ES-I3 (cell line): ENCODE data around the gene POFUT2.

Source experiments
- H3K36me3 ChIP-seq: 2 replicates; pipeline ENCODE4 v1.6.1; 2013; ENCODE audit warnings: mild to moderate bottlenecking, low read length, control low read depth, moderate library complexity; ENCODE audit not compliant: insufficient read depth
- H3K4me1 ChIP-seq: 2 replicates; pipeline ENCODE4 v1.6.1; 2013; ENCODE audit warnings: mild to moderate bottlenecking, control low read depth, low read length; ENCODE audit not compliant: insufficient read depth
- H3K9ac ChIP-seq: 2 replicates; pipeline ENCODE4 v1.6.1; 2013; ENCODE audit warnings: low read depth, mild to moderate bottlenecking, low read length, moderate library complexity
- H3K9me3 ChIP-seq: 2 replicates; pipeline ENCODE4 v1.6.1; 2013; ENCODE audit warnings: mild to moderate bottlenecking, low read length, moderate library complexity; ENCODE audit not compliant: control insufficient read depth, insufficient read depth

POFUT2 gene

GRCh38 chr21:45264912-45265515, 22.7 kb downstream of the POFUT2 start:
- H3K36me3 ChIP-seq: peaks cover 8% of the 10 kb centered on the region; the same call in 1 of the 2 replicates
- no peaks in the 10 kb centered on the region for H3K9me3 ChIP-seq
- H3K4me1 ChIP-seq: no peaks in the 10 kb centered on the region
- no peak overlapping the region for H3K9ac ChIP-seq

GRCh38 chr21:45264146-45264911, 23.4 kb downstream of the POFUT2 start:
- Histone ChIP-seq H3K4me1 (no peaks in the 10 kb centered on the region), H3K36me3 (peaks cover 8% of the 10 kb centered on the region; the same call in 1 of the 2 replicates), H3K9ac (no peak overlapping the region), H3K9me3 (no peaks in the 10 kb centered on the region)

DNA sequence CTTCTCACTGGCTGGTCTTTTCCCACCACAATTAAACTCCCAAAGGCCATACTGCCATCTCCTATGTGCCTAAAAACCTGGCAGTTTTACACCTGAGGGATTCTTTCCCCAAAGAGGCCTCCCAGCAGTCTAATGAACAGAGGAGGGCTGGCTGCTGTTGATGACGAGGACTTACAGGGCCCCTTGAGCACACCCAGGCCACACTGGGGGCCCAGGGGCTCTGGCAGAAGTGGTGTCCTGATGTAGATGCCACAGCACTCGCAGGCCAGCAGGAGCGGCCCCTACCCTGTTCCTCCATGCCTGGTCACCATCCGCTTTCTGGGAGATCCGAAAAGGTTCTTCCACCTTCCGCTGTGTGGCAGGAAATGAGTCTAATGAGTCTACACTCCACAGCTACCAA, 24.2 kb downstream of the POFUT2 start:
- Histone ChIP-seq H3K9me3 (no peaks in the 10 kb centered on the region), H3K4me1 (no peaks in the 10 kb centered on the region), H3K36me3 (peaks cover 11% of the 10 kb centered on the region; the same call in 1 of the 2 replicates)

DNA sequence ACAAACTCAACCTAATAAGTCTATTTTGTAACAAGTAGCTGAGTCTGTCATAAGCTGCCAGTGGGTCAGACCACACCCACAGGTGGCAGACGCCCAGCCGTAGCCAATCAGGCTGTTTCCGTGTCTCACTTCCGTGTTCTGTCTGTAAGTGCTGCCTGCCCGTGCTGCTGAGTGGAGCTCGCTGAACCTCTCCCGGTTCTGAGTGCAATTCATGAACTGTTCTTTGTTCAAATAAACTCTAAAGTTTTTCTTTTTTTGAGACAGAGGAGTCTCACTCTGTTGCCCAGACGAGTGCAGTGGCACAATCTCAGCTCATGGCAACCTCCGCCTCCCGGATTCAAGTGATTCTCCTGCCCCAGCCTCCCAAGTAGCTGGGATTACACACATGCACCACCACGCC, 25.1 kb downstream of the POFUT2 start:
- Histone ChIP-seq H3K36me3 (peaks cover 9% of the 10 kb centered on the region; the same call in 1 of the 2 replicates), H3K9me3 (no peaks in the 10 kb centered on the region), H3K9ac (no peak overlapping the region), H3K4me1 (no peaks in the 10 kb centered on the region)

More for the DNA sequence above, 24.2 kb downstream of the POFUT2 start:
- no peak overlapping the region for H3K9ac ChIP-seq

DNA sequence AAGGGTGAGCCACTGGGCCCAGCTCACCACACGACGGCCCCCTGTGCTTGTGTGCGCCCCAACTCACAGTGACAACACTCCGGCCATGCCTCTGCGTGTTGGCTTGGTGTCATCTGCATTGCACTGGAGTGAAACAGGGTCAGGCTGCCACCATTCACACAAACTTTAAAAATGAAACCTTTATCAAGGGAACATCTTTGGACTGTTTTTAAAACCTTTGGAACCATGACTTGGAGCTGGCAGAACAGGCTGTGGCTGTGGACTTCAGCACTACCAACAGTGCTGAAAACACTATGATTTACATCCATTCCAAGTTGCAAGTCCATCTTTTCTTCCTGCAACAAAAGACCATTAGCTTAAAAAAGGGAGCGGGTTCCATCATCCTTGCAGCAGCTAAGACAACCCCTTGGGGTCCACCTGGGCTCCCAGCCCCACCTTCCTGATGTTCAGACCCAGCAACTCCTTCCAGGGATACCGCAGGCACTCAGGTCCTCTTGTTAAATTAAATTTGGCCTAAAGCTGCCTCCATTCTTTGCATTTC, 25.6 kb downstream of the POFUT2 start:
- H3K36me3 ChIP-seq: peaks cover 7% of the 10 kb centered on the region; the same call in 1 of the 2 replicates
- no peaks in the 10 kb centered on the region for H3K9me3 ChIP-seq
- no peaks in the 10 kb centered on the region for H3K4me1 ChIP-seq
- no peak overlapping the region for H3K9ac ChIP-seq

DNA sequence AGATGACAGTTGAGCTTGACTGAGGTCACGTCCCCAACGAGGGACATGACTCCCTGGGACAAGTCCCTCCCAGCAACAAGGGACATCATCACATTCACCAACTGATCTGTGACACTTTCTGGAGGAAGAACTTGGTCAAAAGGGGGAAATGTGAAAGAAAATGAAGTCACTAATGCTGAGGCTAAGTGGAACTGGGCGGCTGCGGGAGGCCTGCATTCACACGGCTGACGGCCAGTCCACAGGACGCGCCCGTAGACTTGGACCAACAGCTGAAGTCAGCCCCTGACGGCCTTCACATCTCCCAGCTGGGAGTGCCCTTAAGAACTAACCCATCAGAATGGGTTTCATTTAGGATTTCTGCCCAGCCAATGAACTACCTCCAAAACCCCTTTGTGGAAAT, 26.6 kb downstream of the POFUT2 start:
- Histone ChIP-seq H3K4me1 (no peaks in the 10 kb centered on the region), H3K36me3 (peaks cover 7% of the 10 kb centered on the region; the same call in 1 of the 2 replicates), H3K9ac (no peak overlapping the region), H3K9me3 (no peaks in the 10 kb centered on the region)

DNA sequence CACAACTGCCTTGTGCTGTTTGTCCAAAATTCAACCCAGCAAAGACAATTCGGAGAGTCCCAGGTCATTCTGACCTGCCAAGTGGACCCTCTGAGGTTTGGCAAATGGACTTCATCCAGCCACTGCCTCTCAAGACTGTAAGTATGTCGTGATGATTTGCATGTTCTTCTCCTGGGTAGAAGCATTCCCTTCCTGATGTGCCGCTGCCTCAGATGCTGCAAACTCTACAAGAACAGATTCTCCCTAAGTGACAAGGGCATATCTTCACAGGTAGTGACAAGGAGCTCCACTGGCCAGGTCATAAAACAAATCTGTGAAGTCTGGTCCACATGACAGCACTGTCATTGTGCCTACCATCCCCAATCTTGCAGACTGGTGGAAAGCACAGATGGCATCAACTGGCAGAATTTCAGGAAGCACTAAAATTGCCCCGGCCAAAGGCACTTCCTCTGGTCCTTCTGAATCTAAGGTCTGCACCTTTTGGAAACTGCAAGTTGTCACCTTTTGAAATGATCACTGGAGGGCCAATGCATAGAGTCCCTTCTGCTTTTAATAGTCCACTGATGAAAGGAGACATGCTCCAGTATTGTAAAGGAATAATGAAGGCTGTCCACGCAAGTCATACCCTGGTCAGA, 27.4 kb downstream of the POFUT2 start:
- H3K9ac ChIP-seq: no peak overlapping the region
- no peaks in the 10 kb centered on the region for H3K9me3 ChIP-seq
- peaks cover 7% of the 10 kb centered on the region; the same call in 1 of the 2 replicates for H3K36me3 ChIP-seq
- H3K4me1 ChIP-seq: no peaks in the 10 kb centered on the region

DNA sequence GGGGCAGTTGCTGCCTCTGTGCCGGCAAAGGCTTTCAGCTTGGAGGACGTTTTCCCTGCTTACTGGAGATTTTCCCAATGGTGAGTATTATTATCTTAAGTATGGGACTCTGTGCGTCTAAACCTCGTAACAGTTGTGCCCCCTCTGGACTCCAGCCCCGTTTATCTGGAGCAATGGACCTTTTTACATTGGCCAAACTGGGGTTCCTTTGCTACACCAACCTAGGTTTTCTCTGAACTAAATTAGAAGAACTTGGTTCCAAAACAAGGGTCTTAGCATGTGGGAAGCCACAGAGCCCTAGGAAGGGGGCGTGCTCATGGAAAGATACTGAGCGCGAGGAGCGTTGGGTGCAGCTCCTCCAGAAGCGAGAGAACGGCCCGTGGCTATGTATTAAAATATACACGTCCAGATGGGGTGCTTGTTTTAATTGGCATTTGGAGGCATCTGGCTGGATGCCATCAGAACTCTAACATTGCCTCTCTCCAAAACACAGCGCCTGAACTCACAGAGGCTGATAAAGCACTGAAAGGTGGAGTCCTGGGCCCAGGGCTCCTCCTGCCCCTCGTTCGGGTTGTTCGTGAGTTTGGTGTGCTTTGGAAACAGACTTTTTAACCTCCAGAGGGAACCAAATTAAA, 28.4 kb downstream of the POFUT2 start:
- H3K4me1 ChIP-seq: no peaks in the 10 kb centered on the region
- H3K9me3 ChIP-seq: no peaks in the 10 kb centered on the region
- H3K36me3 ChIP-seq: peaks cover 7% of the 10 kb centered on the region; the same call in 1 of the 2 replicates
- no peak overlapping the region for H3K9ac ChIP-seq

- no peaks in the 10 kb centered on the region for H3K4me1 ChIP-seq
- peaks cover 7% of the 10 kb centered on the region; the same call in 1 of the 2 replicates for H3K36me3 ChIP-seq
- H3K9me3 ChIP-seq: no peaks in the 10 kb centered on the region
- H3K9ac ChIP-seq: no peak overlapping the region
These were observed 29.2 kb downstream of the POFUT2 start for GRCh38 chr21:45258466-45258865.

- Histone ChIP-seq H3K9ac (no peak overlapping the region), H3K4me1 (no peaks in the 10 kb centered on the region)
These were observed 29.9 kb downstream of the POFUT2 start for GRCh38 chr21:45257673-45258341.

DNA sequence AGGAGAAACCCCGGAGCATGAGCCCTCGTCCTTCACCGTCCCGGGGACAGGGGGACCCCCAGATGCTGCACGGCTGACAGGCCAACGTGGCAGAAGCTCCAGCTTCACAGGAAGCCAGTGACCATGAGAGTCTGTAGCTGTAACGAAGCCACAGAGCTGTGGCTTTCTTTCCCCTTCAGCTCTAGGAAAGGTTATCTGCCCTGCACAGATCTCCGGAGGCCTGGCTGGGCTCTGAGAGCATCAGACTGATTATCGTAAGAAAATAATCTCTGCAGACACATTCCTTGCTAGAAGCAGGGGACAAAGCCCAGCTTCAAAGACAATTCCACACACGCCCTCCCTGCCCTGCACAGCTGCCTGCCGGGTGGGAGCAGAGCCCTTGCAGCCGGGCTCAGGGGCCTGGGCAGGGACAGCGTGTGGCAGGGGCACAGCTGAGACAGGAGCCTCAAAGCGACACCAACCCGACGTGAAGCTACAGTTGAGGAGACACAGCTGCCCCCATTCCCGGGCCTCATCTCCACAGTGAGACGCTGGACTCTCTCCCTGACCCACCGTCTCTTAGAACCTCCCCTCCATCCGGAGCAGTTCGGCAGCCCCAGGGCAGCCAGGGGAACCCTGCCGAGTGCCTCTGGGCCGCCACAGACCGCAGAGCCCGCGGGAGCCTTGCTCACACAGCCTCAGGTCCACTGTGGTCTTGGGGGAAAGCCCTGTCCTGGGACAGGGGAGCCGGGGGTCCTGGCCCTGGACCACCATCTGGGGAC, 30.6 kb downstream of the POFUT2 start:
- Histone ChIP-seq H3K4me1 (no peaks in the 10 kb centered on the region), H3K36me3 (peaks cover 6% of the 10 kb centered on the region; the same call in 1 of the 2 replicates), H3K9me3 (no peaks in the 10 kb centered on the region), H3K9ac (no peak overlapping the region)

More at GRCh38 chr21:45257673-45258341, 29.9 kb downstream of the POFUT2 start:
- H3K36me3 ChIP-seq: peaks cover 7% of the 10 kb centered on the region; the same call in 1 of the 2 replicates
- H3K9me3 ChIP-seq: no peaks in the 10 kb centered on the region

DNA sequence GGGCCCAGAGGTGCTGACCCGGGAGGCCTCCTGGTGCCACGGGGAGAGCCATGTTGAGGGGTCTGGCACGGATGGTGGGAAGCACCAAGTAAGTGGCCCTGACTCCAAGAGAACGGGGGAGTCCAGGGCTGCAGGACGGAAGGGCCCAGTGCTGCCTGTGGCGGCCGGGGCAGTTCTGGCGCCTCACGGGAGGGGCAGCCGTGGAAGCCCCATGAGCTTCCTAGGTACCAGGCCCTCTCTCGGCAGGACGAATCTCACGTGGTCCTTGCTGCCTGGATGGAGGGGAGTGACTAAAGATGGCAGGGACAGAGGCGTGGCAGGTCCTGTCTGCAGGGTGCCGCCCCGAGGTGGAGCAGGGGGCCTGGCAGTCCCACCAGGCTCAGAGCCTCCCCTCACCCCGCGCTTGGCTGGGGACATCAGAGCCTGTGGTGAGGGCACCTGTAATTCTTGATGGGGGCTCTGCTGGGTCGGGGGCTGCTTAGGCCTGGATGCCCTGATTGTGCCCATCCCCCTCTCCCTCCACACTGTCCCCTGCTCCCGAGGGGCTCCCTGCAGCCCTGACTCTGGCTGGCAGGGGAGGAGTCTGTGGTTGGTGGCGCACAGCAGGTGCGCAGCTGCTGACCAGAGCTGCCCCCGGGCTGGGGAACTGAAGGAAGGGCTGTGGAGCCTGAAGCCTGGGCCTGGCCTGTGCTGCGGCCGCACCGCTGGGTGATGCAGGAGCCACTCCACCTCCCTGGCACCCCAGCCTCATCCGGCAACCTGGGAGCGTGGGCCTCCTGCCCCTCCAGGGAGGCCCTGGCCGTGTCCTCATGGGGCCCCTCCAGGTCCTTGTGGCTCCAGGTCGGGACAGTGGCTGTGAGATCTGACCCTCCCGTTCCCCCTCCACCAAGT, 31.4 kb downstream of the POFUT2 start:
- Histone ChIP-seq H3K9ac (no peak overlapping the region), H3K4me1 (no peaks in the 10 kb centered on the region)

More for the DNA sequence above, 31.4 kb downstream of the POFUT2 start:
- Histone ChIP-seq H3K9me3 (no peaks in the 10 kb centered on the region), H3K36me3 (peaks cover 3% of the 10 kb centered on the region; the same call in 1 of the 2 replicates)
